Astrocyte of the spinal cord (primary cell): ENCODE data around the gene ABCB10.

Experiments used
- DNase-seq: peaks from one replicate; pipeline ENCODE4 v3.0.0; 2011; ENCODE audit warnings: low read depth, low spot score
- H3K4me3 ChIP-seq: 2 replicates; pipeline ENCODE4 v1.5.1; 2011; ENCODE audit warnings: low read depth, mild to moderate bottlenecking, low read length, moderate library complexity
- CTCF ChIP-seq: IDR thresholded peaks from 2 replicates; pipeline ENCODE4 v1.5.1; 2012; ENCODE audit warnings: low read depth, mild to moderate bottlenecking, low read length, inconsistent platforms
- in situ Hi-C: cut with HindIII; loops from 2 replicates; pipeline ENCODE4 v1.10.0; 2017; ENCODE audit warnings: low sequenced_read_pairs

The ABCB10 gene

GRCh38 chr1:229570891-229571516 is 12.5 kb upstream of the ABCB10 start:
- no peak for TF ChIP-seq CTCF
- in situ Hi-C loops: no loop called here
- DNase-seq: no peak
- no peak overlapping the region for H3K4me3 ChIP-seq

DNA sequence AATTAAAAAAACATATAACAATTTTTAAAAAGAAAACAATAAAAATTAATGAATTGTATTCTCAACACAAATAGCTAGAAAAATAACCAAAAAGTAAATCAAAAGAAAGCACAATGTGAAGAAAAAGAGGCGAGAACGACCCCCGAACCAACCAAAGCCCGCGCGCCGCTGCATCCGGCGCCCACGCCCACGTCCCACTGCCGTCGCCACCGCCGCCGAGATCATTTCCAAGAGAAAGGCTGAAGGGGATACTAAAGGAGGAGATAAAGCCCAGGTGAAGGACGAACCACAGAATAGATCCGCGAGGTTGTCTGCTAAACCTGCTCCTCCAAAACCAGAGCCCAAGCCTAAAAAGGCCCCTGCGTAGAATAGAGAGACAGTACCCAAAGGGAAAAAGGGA is 11.8 kb upstream of the ABCB10 start:
- no peak for DNase-seq
- no peak for TF ChIP-seq CTCF
- in situ Hi-C loops: no loop called here
- H3K4me3 ChIP-seq: no peak overlapping the region

DNA sequence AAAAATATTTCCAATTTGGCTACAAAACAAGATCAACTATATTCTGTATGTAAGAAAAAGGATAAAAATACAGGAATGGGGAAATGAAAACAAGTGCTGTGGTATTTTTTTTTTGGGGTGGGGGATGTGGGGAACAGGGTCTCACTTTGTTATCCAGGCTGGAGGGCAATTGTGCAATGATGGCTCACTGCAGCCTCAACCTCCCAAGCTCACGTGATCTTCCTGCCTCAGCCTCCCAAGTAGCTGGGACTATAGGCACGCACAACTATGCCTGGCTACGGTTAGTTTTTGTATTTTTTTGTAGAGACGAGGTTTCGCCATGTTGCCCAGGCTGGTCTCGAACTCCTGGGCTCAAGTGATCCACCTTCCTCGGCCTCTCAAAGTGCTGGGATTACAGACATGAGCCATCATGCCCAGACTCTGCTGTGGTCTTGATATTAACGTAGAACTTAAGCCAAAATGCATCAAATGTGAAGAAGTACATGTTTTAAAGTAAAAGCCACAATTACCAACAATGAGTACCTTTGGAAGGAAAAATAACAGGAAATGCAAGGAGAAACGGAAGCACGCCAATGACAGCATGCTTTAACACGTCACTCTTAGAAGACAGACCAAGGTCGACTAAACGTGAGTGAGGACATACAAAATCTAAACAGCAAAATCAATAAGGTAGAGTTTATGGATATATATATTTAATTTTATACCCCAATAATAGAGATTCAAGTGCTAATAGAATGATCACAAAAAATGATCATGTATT is 8.8 kb upstream of the ABCB10 start:
- in situ Hi-C loops: no loop called here
- H3K4me3 ChIP-seq: no peak overlapping the region
- TF ChIP-seq CTCF: no peak
- DNase-seq: no peak

GRCh38 chr1:229563701-229564100 is 5.2 kb upstream of the ABCB10 start:
- DNase-seq: no peak
- no peak for TF ChIP-seq CTCF
- in situ Hi-C loops: no loop called here
- H3K4me3 ChIP-seq: no peak overlapping the region

DNA sequence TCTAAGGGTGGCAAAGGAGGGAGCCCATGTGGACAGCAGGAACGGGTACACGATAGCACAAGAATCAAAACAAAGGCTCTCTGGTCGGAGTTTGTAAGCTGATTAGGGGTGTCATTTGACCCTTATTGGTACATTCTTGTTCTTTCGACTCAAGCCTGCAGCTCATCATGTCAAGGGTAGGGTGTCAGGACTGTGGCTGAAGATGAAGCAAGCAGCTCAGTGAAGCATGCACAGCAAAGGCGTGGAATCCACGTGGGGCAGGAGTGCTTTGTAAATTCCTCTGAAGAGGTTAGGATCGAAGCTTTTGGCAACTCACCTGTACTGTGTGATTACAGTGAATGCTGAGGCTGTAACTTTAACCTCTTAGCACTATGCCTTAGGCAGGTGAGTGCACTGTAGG is 4.7 kb upstream of the ABCB10 start:
- in situ Hi-C loops: no loop called here

DNA sequence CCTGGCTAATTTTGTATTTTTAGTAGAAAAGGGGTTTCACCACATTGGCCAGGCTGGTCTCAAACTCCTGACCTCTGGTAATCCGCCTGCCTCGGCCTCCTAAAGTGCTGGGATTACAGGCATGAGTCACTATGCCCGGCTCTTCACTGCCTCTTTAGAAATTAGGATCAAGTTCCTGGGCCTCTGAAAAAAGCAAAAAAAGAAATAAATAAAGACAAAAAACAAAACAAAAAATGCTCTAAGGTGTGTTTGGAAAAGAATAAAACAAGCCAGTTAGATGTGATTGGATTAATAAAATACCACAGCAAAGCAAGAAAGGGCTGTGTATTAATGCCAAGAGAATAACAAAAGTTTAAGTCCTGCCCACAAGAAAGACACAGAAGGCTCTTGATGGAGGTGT is 4.2 kb upstream of the ABCB10 start:
- DNase-seq: no peak
- in situ Hi-C loops: no loop called here
- no peak overlapping the region for H3K4me3 ChIP-seq
- no peak for TF ChIP-seq CTCF

More for the DNA sequence above, 4.7 kb upstream of the ABCB10 start:
- H3K4me3 ChIP-seq: no peak overlapping the region
- DNase-seq: no peak
- TF ChIP-seq CTCF: no peak
